Heart right ventricle (tissue), 16 donors: Measurements from ENCODE around the gene ZNF488. TPM values are rescaled to one million over a fixed set of nuclear protein-coding genes. Genes with fewer than 3 reads are reported as not detected.

Source experiments
- ATAC-seq, 8 donors: fragments of 200-7000 bp; cut with Tn5 transposase; one replicate each; pipeline ENCODE4 v1.9.1; 2020; ENCODE audit warnings: mild to moderate bottlenecking in 8 of 8, moderate library complexity in 8 of 8, moderate number of reproducible peaks in 1 of 8
- DNase-seq, 2 donors: peaks; one replicate each; pipeline ENCODE4 v3.0.0-alpha.2; 2020
- H3K27ac ChIP-seq, 10 donors: fragments of 200-600 bp; sonication (generic) in 2 of 10; one replicate each; pipeline versions ENCODE4 v1.5.0 to v1.8.0; 2020 to 2022; ENCODE audit warnings: mild to moderate bottlenecking in 3 of 10
- H3K27me3 ChIP-seq, 7 donors: fragments of 200-600 bp; one replicate each; pipeline ENCODE4 v1.8.0; 2021 to 2022; ENCODE audit warnings: mild to moderate bottlenecking in 2 of 7
- H3K36me3 ChIP-seq, 9 donors: fragments of 200-600 bp; sonication (generic) in 1 of 9; one replicate each; pipeline versions ENCODE4 v1.5.0 to v1.8.0; 2020 to 2022; ENCODE audit warnings: mild to moderate bottlenecking in 2 of 9
- H3K4me1 ChIP-seq, 9 donors: fragments of 200-600 bp; sonication (generic) in 1 of 9; one replicate each; pipeline versions ENCODE4 v1.5.0 to v1.8.0; 2020 to 2022; ENCODE audit warnings: mild to moderate bottlenecking in 4 of 9
- H3K4me3 ChIP-seq, 10 donors: fragments of 200-600 bp; sonication (generic) in 2 of 10; one replicate each; pipeline versions ENCODE4 v1.5.0 to v1.8.0; 2020 to 2022; ENCODE audit warnings: mild to moderate bottlenecking in 7 of 10, moderate library complexity in 2 of 10
- H3K9me3 ChIP-seq, 11 donors: fragments of 200-600 bp in 10 of 11; sonication (generic) in 2 of 11; one replicate each; pipeline versions ENCODE4 v1.5.0 to v1.8.0; 2013 to 2022; ENCODE audit warnings: mild to moderate bottlenecking in 2 of 11, control low read depth in 1 of 11, moderate library complexity in 1 of 11
- CTCF ChIP-seq, 9 donors: fragments of 200-600 bp; sonication (generic) in 2 of 9; IDR thresholded peaks; one replicate each; pipeline versions ENCODE4 v1.5.0 to v1.8.0; 2021 to 2022; ENCODE audit warnings: antibody characterized with exemption in 9 of 9, mild to moderate bottlenecking in 5 of 9, moderate library complexity in 1 of 9
- WGBS, 2 donors: extraction: QIAGEN DNeasy Blood & Tissue Kit; methylation state at CpG; one replicate each; pipeline ENCODE4 v1.1.7; 2013; ENCODE audit warnings: inconsistent platforms in 1 of 2; 5-methylcytosine and 5-hydroxymethylcytosine counted together
- intact Hi-C, 10 donors: fragments of 100-400 bp; cut with DNase I; formaldehyde crosslinking; loops; one replicate each; pipeline versions ENCODE4 v1.11.1 to v1.14.2; 2022
- polyA plus RNA-seq, 2 donors: library from polyadenylated mRNA; stranded (reverse); fragments of 200-250 nt; gene quantifications; one replicate each; pipeline ENCODE4 v1.2.3, GENCODE V29; 2013
- total RNA-seq, 10 donors: library from RNA; stranded (reverse); fragmentation: NEBNext Ultra II Directional in 3 of 10; extraction: Animal tissue kit (Norgen Biotek cat#: 25700) in 3 of 10; gene quantifications; one replicate each; pipeline versions ENCODE4 v1.2.1 to v1.2.4, GENCODE V29; 2021 to 2023
- donor health status: Arrhythmogenic right ventricular cardiomyopathy.
- donor health status: ischemic (EF 13 %, LVEDD 7.1; RV severe dilation, severe dysfunction).
- donor health status: healthy with polysubstance abuse.
- donor health status: DM: no; HTN: yes; CAD: no.
- donor health status: DM: no; HTN: no; CAD: no.
- donor health status: ischemic (EF 25% LVEDD 6.9; RV normal size, moderate dysfunction).
- donor health status: ischemic (EF 25% LVEDD 5.7; RV mildly dilated, moderate dysfunction).
- donor health status: healthy.
- donor health status: DM: yes; HTN: yes; CAD: no.
- donor health status: Ischemic cardiomyopathy.
- donor health status: ischemic (EF 35%, LVEDD 5.7; RV mildly dilated, moderate dysfunction).
- donor health status: nonischemic (EF 11% LVEDD 7.7; RV severe dilation, severe dysfunction).
- donor health status: DM: yes; HTN: yes; CAD: no.
- donor health status: PGD.
- donor health status: ischemic (EF 29% LVEDD 5.4; RV normal size, mild dysfunction).
- donor health status: nonischemic (EF 23%, LVEDD 6.1; RV moderate dilation, normal function).

The ZNF488 gene
- total and polyA plus RNA-seq, 12 donors, result 0.05 to 0.14 (median 0.09) TPM; not detected in 7

- 85% methylated on average over 7 of the region's 7 CpGs for WGBS, 2 donors
- Histone ChIP-seq H3K4me3 (no peak overlapping the region), H3K36me3 (no peaks in the 10 kb centered on the region), H3K27ac (no peak overlapping the region), H3K4me1 (no peaks in the 10 kb centered on the region), H3K27me3 (peaks cover 0 to 22% (median 6%) of the 10 kb centered on the region in 7 donors), H3K9me3 (no peaks in the 10 kb centered on the region)
- TF ChIP-seq CTCF (IDR thresholded peaks at IDR 0.05), result no peak
- ATAC-seq (no peak), DNase-seq (no peak)
- intact Hi-C loops, result no loop called here
Observed at GRCh38 chr10:47371629-47372485, 12.2 kb downstream of the ZNF488 start.

GRCh38 chr10:47370878-47371277, 13.2 kb downstream of the ZNF488 start:
- H3K36me3 ChIP-seq, result no peaks in the 10 kb centered on the region
- no peak overlapping the region for H3K4me3 ChIP-seq
- no peak for TF ChIP-seq CTCF (IDR thresholded peaks at IDR 0.05)
- no peaks in the 10 kb centered on the region for H3K4me1 ChIP-seq
- H3K27me3 ChIP-seq, result peaks cover 0 to 12% (median 3%) of the 10 kb centered on the region in 7 donors
- H3K9me3 ChIP-seq, result no peaks in the 10 kb centered on the region
- DNase-seq, result no peak
- H3K27ac ChIP-seq, result no peak overlapping the region
- intact Hi-C loops, result no loop called here
- 92 to 94% methylated on average over 7 of the region's 7 CpGs for WGBS, 2 donors
- ATAC-seq, result no peak

- DNase-seq (no peak), ATAC-seq (no peak)
- Histone ChIP-seq H3K36me3 (no peaks in the 10 kb centered on the region), H3K4me3 (no peak overlapping the region), H3K27me3 (peaks cover 0 to 10% (median 0%) of the 10 kb centered on the region in 7 donors), H3K4me1 (no peaks in the 10 kb centered on the region), H3K27ac (no peak overlapping the region), H3K9me3 (no peaks in the 10 kb centered on the region)
- intact Hi-C loops, result no loop called here
- WGBS, 2 donors, result 95 to 96% methylated on average over 11 of the region's 11 CpGs
- no peak for TF ChIP-seq CTCF (IDR thresholded peaks at IDR 0.05)
Observed at GRCh38 chr10:47370015-47370767, 13.9 kb downstream of the ZNF488 start.

DNA sequence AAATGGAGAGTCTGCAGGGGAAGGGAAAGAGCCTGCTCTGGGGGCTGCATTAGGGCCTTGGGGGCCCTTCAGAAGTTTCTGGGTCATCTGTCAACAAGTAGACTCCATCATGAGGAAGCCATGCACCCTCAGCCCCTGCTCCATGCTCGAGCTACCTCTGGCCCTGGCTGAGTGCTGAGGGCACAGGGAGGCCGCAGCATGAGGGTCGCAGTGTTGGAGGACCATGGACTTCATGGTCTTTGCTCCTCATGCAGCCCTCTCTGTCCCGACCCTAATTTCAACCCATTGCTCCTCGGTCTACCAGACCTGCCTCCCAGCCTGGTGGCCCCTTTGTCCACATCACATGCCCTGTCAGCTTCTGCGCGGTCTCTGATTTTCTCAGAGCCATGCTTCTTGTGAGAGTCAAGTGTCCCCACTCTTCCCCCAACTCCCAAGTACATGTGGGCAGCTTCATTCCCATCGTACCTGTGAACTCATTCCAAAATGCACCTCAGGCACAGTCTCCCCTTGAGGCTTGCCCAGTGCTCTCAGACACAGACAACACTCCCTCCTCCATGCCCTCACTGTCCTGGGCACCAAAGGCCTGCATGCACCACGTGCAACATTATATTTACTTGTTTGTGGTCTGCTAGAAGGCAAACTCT, 14.7 kb downstream of the ZNF488 start:
- WGBS, 2 donors, result 74 to 85% methylated on average over 9 of the region's 9 CpGs
- intact Hi-C loops, result no loop called here
- Histone ChIP-seq H3K9me3 (no peaks in the 10 kb centered on the region), H3K36me3 (no peaks in the 10 kb centered on the region), H3K27me3 (peaks cover 0 to 3% (median 0%) of the 10 kb centered on the region in 7 donors), H3K4me1 (no peaks in the 10 kb centered on the region), H3K4me3 (no peak overlapping the region), H3K27ac (no peak overlapping the region)
- DNase-seq (no peak), ATAC-seq (no peak)
- TF ChIP-seq CTCF (IDR thresholded peaks at IDR 0.05), result no peak
